HepG2 (cell line): ENCODE results near the gene HECTD1. TPM values are rescaled to one million over a fixed set of nuclear protein-coding genes. Genes with fewer than 3 reads are reported as not detected.

Experiments
- ATAC-seq: fragments of 200-7000 bp; cut with Tn5 transposase; 3 replicates; pipeline ENCODE4 v1.9.1; 2020; ENCODE audit warnings: mild to moderate bottlenecking, moderate library complexity
- BruUV-seq: library from RNA; stranded (reverse); fragments of 400-500 nt; replicated peaks from 2 replicates; lab custom pipeline; 2021; lab: Mats Ljungman, UMichigan
- CTCF ChIA-PET: fragments of 300-600 bp; formaldehyde crosslinking; extraction: SDS; loops from one replicate; lab custom pipeline; 2021; ENCODE audit warnings: low total read pairs, inconsistent platforms, low intra/inter-chr PET ratio; lab: Yijun Ruan, JAX
- POLR2A ChIA-PET: fragments of 350-600 bp; sonication (Branson Sonifier 250); formaldehyde crosslinking; loops from one replicate; lab custom pipeline; 2020; ENCODE audit warnings: antibody characterized with exemption, inconsistent platforms; lab: Yijun Ruan, JAX
- DNase-seq: peaks from one replicate; pipeline ENCODE4 v3.0.0-alpha.2; 2015; ENCODE audit warnings: low spot score
- FAIRE-seq: peaks from 3 replicates; lab custom pipeline; 2011; peaks lifted over from hg19 to GRCh38; lab: Jason Lieb, UNC
- H2AFZ ChIP-seq: one replicate; pipeline ENCODE4 v1.6.1; 2011; ENCODE audit warnings: low read length, inconsistent platforms
- H3K27ac ChIP-seq: fragments of 300-600 bp; 3 replicates; pipeline ENCODE4 v1.8.0; 2011; ENCODE audit warnings: mixed run types, mild to moderate bottlenecking, mixed read lengths, low read length, inconsistent platforms; ENCODE audit not compliant: insufficient read depth; ENCODE audit errors: extremely low read length
- H3K27me3 ChIP-seq, 2 experiments: fragments of 200-600 bp in 1 of 2; 2 replicates in 1 of 2; 3 replicates in 1 of 2; pipeline versions ENCODE4 v1.6.0 to v1.8.0; 2011; ENCODE audit warnings: low read length in 2 of 2, mild to moderate bottlenecking in 2 of 2, moderate library complexity in 2 of 2, inconsistent platforms in 1 of 2; ENCODE audit not compliant: insufficient read depth in 2 of 2, control insufficient read depth in 1 of 2
- H3K36me3 ChIP-seq, 2 experiments: fragments of 200-600 bp in 1 of 2; replicated peaks in 1 of 2; 2 replicates in 1 of 2; 3 replicates in 1 of 2; pipeline versions ENCODE4 v1.5.1 to v1.8.0; 2011; ENCODE audit warnings: low read length in 2 of 2, inconsistent platforms in 1 of 2; ENCODE audit not compliant: insufficient read depth in 2 of 2, control insufficient read depth in 1 of 2
- H3K4me1 ChIP-seq: 2 replicates; pipeline ENCODE4 v1.5.1; 2012; ENCODE audit warnings: low read length, inconsistent platforms; ENCODE audit not compliant: insufficient read depth
- H3K4me2 ChIP-seq: 2 replicates; pipeline ENCODE4 v1.6.0; 2011; ENCODE audit warnings: low read depth, low read length, inconsistent platforms
- H3K4me3 ChIP-seq, 3 experiments: fragments of 200-600 bp in 1 of 3; sonication (generic), shearing (Covaris generic) in 1 of 3; replicated peaks in 1 of 3; 2 replicates each; pipeline ENCODE4 v1.5.1; 2011 to 2016; ENCODE audit warnings: low read length in 3 of 3, inconsistent platforms in 2 of 3, low read depth in 2 of 3, mild to moderate bottlenecking in 2 of 3, control low read depth in 1 of 3, mixed read lengths in 1 of 3; ENCODE audit not compliant: insufficient read depth in 1 of 3
- H3K79me2 ChIP-seq: one replicate; pipeline ENCODE4 v1.6.1; 2011; ENCODE audit warnings: low read length, inconsistent platforms; ENCODE audit not compliant: insufficient read depth
- H3K9ac ChIP-seq: 2 replicates; pipeline ENCODE4 v1.6.0; 2011; ENCODE audit warnings: mild to moderate bottlenecking, low read depth, low read length, inconsistent platforms; ENCODE audit not compliant: insufficient read depth
- H3K9me3 ChIP-seq: 2 replicates; pipeline ENCODE4 v1.5.1; 2012; ENCODE audit warnings: mild to moderate bottlenecking, low read length
- H4K20me1 ChIP-seq: 2 replicates; pipeline ENCODE4 v1.6.0; 2011; ENCODE audit warnings: inconsistent platforms, mild to moderate bottlenecking, low read length, moderate library complexity; ENCODE audit not compliant: insufficient read depth
- ATF7 ChIP-seq, 2 experiments: fragments of 450-650 bp in 1 of 2; sonication (generic) in 1 of 2; formaldehyde crosslinking in 1 of 2; IDR thresholded peaks; 2 replicates each; pipeline versions ENCODE4 v1.4.0 to v1.6.1; 2016 to 2020; ENCODE audit warnings: antibody characterized with exemption in 1 of 2, mild to moderate bottlenecking in 1 of 2, missing genetic modification reagents in 1 of 2
- CCAR2 ChIP-seq: fragments of 200-400 bp; formaldehyde crosslinking; optimal IDR thresholded peaks from 2 replicates; pipeline ENCODE3; 2018; ENCODE audit warnings: low read depth, mild to moderate bottlenecking, low read length, moderate library complexity
- EED ChIP-seq: sonication (generic); formaldehyde crosslinking; IDR thresholded peaks from 2 replicates; pipeline ENCODE4 v1.5.0; 2020; ENCODE audit warnings: mild to moderate bottlenecking, missing genetic modification reagents
- FLYWCH1 ChIP-seq: sonication (generic); formaldehyde crosslinking; IDR thresholded peaks from 2 replicates; pipeline ENCODE4 v1.8.1; 2023; ENCODE audit warnings: mild to moderate bottlenecking, missing genetic modification reagents
- ZBTB44 ChIP-seq: sonication (generic); formaldehyde crosslinking; IDR thresholded peaks from 2 replicates; pipeline ENCODE4 v1.4.0; 2020; ENCODE audit warnings: missing genetic modification reagents
- ZFAT ChIP-seq: sonication (generic); formaldehyde crosslinking; conservative IDR thresholded peaks from 2 replicates; pipeline ENCODE4 v1.8.1; 2023; ENCODE audit warnings: missing genetic modification reagents, inconsistent platforms
- ZNF761 ChIP-seq: sonication (generic); formaldehyde crosslinking; conservative IDR thresholded peaks from 2 replicates; pipeline ENCODE4 v1.4.0; 2020; ENCODE audit warnings: mild to moderate bottlenecking, missing genetic modification reagents
- WGBS: methylation state at CpG from one replicate; pipeline ENCODE4 v1.1.6; 2017; ENCODE audit warnings: low lambda C conversion rate; 5-methylcytosine and 5-hydroxymethylcytosine counted together
- in situ Hi-C: cut with HindIII; loops from 2 replicates; pipeline ENCODE4 v1.10.0; 2017; ENCODE audit warnings: low pct_unique_long_range_greater_than_20kb; ENCODE audit not compliant: extremely low pct_ligation_motif_present
- intact Hi-C: fragments of 100-400 bp; cut with micrococcal nuclease; formaldehyde crosslinking; loops from one replicate; pipeline ENCODE4 v1.10.0; 2022; ENCODE audit not compliant: unreplicated experiment
- polyA plus RNA-seq, 8 experiments: library from polyadenylated mRNA; depleted of rRNA in 3 of 8; stranded (reverse) in 7 of 8; unstranded in 1 of 8; fragments of >200 nt; fragmentation: Illumina TruSeq in 4 of 8; extraction: Trizol in 4 of 8; gene quantifications; 2 replicates each; pipeline versions ENCODE4 v1.2.1 to v1.2.3, GENCODE V29; 2011 to 2016; ENCODE audit warnings: low read depth in 4 of 8, missing spikeins in 1 of 8, mixed read lengths in 1 of 8; ENCODE audit not compliant: insufficient read depth in 1 of 8
- total RNA-seq, 5 experiments: library from RNA; depleted of rRNA; stranded (reverse); fragments of >200 nt; fragmentation: Illumina TruSeq; extraction: Trizol; gene quantifications; 2 replicates each; pipeline ENCODE4 v1.2.3, GENCODE V29; 2016; ENCODE audit warnings: low read depth in 1 of 5
- TF ChIP-seq, protein P1 (sequence below): sonication (generic); formaldehyde crosslinking; IDR thresholded peaks from 2 replicates; pipeline ENCODE4 v1.4.0; 2020; ENCODE audit warnings: missing genetic modification reagents
- TF ChIP-seq, protein P2 (sequence below): sonication (generic); formaldehyde crosslinking; IDR thresholded peaks from 2 replicates; pipeline ENCODE4 v1.5.0; 2020; ENCODE audit warnings: mild to moderate bottlenecking, missing genetic modification reagents
- TF ChIP-seq, protein P3 (sequence below): sonication (generic); formaldehyde crosslinking; IDR thresholded peaks from 2 replicates; pipeline ENCODE4 v1.4.0; 2020; ENCODE audit warnings: mild to moderate bottlenecking, missing genetic modification reagents

The HECTD1 gene
- total and polyA plus RNA-seq, 2 of the 13 experiments (the other 11 are each of a cell fraction or from before 2014, with no cell fraction given), result 312 to 560 TPM

GRCh38 chr14:31169877-31170276 lies 37.7 kb downstream of the HECTD1 start (continued):
- TF ChIP-seq, protein P1, sequence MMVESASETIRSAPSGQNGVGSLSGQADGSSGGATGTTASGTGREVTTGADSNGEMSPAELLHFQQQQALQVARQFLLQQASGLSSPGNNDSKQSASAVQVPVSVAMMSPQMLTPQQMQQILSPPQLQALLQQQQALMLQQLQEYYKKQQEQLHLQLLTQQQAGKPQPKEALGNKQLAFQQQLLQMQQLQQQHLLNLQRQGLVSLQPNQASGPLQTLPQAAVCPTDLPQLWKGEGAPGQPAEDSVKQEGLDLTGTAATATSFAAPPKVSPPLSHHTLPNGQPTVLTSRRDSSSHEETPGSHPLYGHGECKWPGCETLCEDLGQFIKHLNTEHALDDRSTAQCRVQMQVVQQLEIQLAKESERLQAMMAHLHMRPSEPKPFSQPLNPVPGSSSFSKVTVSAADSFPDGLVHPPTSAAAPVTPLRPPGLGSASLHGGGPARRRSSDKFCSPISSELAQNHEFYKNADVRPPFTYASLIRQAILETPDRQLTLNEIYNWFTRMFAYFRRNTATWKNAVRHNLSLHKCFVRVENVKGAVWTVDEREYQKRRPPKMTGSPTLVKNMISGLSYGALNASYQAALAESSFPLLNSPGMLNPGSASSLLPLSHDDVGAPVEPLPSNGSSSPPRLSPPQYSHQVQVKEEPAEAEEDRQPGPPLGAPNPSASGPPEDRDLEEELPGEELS (CRISPR knock-in tag), result no peak
- TF ChIP-seq ZBTB44 (CRISPR knock-in tag), result no peak
- TF ChIP-seq FLYWCH1 (CRISPR knock-in tag), result 0 out of 2 replicates have a peak, but pooled peaks have one; percentile 36
- peak; percentile 55 for TF ChIP-seq ATF7 (IDR thresholded peaks at IDR 0.05)
- TF ChIP-seq ATF7 (CRISPR knock-in tag; IDR thresholded peaks at IDR 0.05), result no peak

DNA sequence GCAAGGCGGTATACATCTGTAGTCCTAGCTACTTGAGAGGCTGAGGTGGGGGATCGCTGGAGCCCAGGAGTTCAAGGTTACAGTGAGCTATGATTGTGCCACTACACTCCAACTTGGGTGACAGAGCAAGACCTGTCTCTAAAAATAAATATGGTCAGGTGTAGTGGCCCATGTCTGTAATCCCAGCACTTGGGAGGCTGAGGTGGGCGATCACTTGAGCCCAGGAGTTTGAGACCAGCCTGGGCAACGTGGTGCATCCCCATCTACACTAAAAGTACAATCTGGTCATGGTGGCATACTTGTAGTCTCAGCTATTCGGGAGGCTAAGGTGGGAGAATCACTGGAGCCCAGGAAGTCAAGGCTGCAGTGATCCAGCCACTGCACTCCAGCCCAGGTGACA lies 40.6 kb downstream of the HECTD1 start:
- BruUV-seq, result no TSS peak
- intact Hi-C loops (no loop called here), in situ Hi-C loops (no loop called here)
- WGBS, result 96% methylated on average over 5 of the region's 5 CpGs
- no peak overlapping the region for H2AFZ ChIP-seq
- no peaks in the 10 kb centered on the region for H3K27me3 ChIP-seq
- no peak overlapping the region for H3K4me2 ChIP-seq
- ChIA-PET POLR2A (interaction anchor here (1.6 to 1.9 kb wide), 2 partner anchors 41 to 91 kb away, joined by 5 to 11 read pairs; partner anchors contain the start of gene HECTD1), CTCF (no interaction called here)
- no peaks in the 10 kb centered on the region for H4K20me1 ChIP-seq
- H3K9me3 ChIP-seq, result no peaks in the 10 kb centered on the region
- DNase-seq, result no peak
- H3K79me2 ChIP-seq, result no peaks in the 10 kb centered on the region
- H3K9ac ChIP-seq, result no peak overlapping the region
- no peak for FAIRE-seq
- H3K4me3 ChIP-seq, result no peak overlapping the region
- H3K36me3 ChIP-seq, result peaks cover 49 to 91% of the 10 kb centered on the region in 2 experiments
- peaks cover 37% of the 10 kb centered on the region for H3K4me1 ChIP-seq
- no peak; the same call in 2 of the 3 replicates for ATAC-seq
- no peak overlapping the region for H3K27ac ChIP-seq
- TF ChIP-seq, protein P2, sequence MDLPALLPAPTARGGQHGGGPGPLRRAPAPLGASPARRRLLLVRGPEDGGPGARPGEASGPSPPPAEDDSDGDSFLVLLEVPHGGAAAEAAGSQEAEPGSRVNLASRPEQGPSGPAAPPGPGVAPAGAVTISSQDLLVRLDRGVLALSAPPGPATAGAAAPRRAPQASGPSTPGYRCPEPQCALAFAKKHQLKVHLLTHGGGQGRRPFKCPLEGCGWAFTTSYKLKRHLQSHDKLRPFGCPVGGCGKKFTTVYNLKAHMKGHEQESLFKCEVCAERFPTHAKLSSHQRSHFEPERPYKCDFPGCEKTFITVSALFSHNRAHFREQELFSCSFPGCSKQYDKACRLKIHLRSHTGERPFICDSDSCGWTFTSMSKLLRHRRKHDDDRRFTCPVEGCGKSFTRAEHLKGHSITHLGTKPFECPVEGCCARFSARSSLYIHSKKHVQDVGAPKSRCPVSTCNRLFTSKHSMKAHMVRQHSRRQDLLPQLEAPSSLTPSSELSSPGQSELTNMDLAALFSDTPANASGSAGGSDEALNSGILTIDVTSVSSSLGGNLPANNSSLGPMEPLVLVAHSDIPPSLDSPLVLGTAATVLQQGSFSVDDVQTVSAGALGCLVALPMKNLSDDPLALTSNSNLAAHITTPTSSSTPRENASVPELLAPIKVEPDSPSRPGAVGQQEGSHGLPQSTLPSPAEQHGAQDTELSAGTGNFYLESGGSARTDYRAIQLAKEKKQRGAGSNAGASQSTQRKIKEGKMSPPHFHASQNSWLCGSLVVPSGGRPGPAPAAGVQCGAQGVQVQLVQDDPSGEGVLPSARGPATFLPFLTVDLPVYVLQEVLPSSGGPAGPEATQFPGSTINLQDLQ (CRISPR knock-in tag), result no peak
- no peak for TF ChIP-seq ZNF761 (CRISPR knock-in tag)
- no peak for TF ChIP-seq EED (CRISPR knock-in tag)
- no peak for TF ChIP-seq CCAR2
- TF ChIP-seq ZFAT, result no peak
- TF ChIP-seq, protein P3, sequence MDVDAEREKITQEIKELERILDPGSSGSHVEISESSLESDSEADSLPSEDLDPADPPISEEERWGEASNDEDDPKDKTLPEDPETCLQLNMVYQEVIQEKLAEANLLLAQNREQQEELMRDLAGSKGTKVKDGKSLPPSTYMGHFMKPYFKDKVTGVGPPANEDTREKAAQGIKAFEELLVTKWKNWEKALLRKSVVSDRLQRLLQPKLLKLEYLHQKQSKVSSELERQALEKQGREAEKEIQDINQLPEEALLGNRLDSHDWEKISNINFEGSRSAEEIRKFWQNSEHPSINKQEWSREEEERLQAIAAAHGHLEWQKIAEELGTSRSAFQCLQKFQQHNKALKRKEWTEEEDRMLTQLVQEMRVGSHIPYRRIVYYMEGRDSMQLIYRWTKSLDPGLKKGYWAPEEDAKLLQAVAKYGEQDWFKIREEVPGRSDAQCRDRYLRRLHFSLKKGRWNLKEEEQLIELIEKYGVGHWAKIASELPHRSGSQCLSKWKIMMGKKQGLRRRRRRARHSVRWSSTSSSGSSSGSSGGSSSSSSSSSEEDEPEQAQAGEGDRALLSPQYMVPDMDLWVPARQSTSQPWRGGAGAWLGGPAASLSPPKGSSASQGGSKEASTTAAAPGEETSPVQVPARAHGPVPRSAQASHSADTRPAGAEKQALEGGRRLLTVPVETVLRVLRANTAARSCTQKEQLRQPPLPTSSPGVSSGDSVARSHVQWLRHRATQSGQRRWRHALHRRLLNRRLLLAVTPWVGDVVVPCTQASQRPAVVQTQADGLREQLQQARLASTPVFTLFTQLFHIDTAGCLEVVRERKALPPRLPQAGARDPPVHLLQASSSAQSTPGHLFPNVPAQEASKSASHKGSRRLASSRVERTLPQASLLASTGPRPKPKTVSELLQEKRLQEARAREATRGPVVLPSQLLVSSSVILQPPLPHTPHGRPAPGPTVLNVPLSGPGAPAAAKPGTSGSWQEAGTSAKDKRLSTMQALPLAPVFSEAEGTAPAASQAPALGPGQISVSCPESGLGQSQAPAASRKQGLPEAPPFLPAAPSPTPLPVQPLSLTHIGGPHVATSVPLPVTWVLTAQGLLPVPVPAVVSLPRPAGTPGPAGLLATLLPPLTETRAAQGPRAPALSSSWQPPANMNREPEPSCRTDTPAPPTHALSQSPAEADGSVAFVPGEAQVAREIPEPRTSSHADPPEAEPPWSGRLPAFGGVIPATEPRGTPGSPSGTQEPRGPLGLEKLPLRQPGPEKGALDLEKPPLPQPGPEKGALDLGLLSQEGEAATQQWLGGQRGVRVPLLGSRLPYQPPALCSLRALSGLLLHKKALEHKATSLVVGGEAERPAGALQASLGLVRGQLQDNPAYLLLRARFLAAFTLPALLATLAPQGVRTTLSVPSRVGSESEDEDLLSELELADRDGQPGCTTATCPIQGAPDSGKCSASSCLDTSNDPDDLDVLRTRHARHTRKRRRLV, result no peak
